Thyroid gland (tissue), 4 donors: ENCODE data around the gene NFIB.

Experiments
- POLR2A ChIP-seq, 2 donors: fragments of 450-650 bp; IDR thresholded peaks; one replicate each; pipeline ENCODE4 v1.6.1; 2017; ENCODE audit warnings: antibody characterized with exemption in 2 of 2, mild to moderate bottlenecking in 2 of 2, moderate library complexity in 1 of 2
- TF ChIP-seq, protein P1 (sequence below), 6 experiments: fragments of 200-600 bp in 3 of 6; fragments of 450-650 bp in 3 of 6; sonication (generic) in 3 of 6; IDR thresholded peaks; one replicate each; pipeline ENCODE4 v1.5.1; 2016 to 2019; ENCODE audit warnings: antibody characterized with exemption in 6 of 6, mild to moderate bottlenecking in 2 of 6, inconsistent platforms in 1 of 6, moderate library complexity in 1 of 6

DNA sequence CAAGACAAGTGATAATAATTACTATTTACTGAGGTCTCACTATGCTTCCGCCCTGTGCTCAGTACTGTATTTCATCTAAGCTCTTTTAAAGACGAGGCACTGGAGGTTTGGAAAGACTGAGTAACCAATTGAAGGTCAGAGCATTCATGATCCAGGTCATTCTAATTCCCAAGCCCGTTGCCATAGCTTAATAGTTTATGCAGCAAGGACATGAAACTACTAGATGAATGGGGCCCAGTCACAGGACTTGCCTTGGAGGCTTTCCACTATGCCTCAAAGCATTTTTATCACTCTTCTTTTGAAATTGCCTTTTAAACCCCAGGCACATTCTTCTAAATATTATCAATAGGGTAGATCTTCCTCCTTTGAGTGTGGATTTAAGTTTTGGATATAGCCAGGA is 17.2 kb upstream of the NFIB start:
- no peak for TF ChIP-seq POLR2A (IDR thresholded peaks at IDR 0.05)
- TF ChIP-seq, protein P1, sequence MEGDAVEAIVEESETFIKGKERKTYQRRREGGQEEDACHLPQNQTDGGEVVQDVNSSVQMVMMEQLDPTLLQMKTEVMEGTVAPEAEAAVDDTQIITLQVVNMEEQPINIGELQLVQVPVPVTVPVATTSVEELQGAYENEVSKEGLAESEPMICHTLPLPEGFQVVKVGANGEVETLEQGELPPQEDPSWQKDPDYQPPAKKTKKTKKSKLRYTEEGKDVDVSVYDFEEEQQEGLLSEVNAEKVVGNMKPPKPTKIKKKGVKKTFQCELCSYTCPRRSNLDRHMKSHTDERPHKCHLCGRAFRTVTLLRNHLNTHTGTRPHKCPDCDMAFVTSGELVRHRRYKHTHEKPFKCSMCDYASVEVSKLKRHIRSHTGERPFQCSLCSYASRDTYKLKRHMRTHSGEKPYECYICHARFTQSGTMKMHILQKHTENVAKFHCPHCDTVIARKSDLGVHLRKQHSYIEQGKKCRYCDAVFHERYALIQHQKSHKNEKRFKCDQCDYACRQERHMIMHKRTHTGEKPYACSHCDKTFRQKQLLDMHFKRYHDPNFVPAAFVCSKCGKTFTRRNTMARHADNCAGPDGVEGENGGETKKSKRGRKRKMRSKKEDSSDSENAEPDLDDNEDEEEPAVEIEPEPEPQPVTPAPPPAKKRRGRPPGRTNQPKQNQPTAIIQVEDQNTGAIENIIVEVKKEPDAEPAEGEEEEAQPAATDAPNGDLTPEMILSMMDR (IDR thresholded peaks at IDR 0.05): no peak
